Astrocyte of the cerebellum (primary cell): ENCODE data around the gene TNPO1.
A peak's percentile ranks its signal among the peaks of the same experiment; 100 is the strongest.

ENCODE experiments used
- DNase-seq: peaks from one replicate; pipeline ENCODE4 v3.0.0-alpha.2; 2011; ENCODE audit warnings: low read depth
- H3K4me3 ChIP-seq: 2 replicates; pipeline ENCODE4 v1.5.1; 2011; ENCODE audit warnings: mild to moderate bottlenecking, low read depth, low read length, moderate library complexity
- in situ Hi-C: cut with HindIII; loops from 2 replicates; pipeline ENCODE4 v1.10.0; 2017; ENCODE audit warnings: low sequenced_read_pairs
- TF ChIP-seq, protein P1 (sequence below): IDR thresholded peaks from 2 replicates; pipeline ENCODE4 v1.5.1; 2012; ENCODE audit warnings: low read length, low read depth, moderate library complexity, mild to moderate bottlenecking; ENCODE audit errors: missing control alignments

The TNPO1 gene

DNA sequence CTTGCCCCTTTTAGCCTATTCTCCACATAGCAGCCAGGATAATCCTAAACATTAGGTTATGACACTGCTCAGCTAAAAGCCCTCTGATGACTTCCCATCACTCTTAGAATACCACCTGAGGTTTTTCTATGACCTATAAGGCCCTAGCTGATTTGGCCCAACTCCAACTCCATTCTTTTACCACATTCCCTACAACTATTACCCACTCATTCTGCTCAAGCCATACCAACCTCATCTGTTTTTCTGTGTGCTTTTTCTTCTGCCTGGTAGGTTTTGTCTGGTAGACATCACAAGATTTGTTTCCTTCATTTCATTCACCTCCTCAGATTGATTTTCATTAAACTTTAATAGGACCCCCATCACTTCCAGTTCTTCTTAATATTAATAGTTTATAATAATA, 126.8 kb downstream of the TNPO1 start:
- in situ Hi-C loops = no loop called here
- no peak for DNase-seq
- no peak overlapping the region for H3K4me3 ChIP-seq
- TF ChIP-seq, protein P1, sequence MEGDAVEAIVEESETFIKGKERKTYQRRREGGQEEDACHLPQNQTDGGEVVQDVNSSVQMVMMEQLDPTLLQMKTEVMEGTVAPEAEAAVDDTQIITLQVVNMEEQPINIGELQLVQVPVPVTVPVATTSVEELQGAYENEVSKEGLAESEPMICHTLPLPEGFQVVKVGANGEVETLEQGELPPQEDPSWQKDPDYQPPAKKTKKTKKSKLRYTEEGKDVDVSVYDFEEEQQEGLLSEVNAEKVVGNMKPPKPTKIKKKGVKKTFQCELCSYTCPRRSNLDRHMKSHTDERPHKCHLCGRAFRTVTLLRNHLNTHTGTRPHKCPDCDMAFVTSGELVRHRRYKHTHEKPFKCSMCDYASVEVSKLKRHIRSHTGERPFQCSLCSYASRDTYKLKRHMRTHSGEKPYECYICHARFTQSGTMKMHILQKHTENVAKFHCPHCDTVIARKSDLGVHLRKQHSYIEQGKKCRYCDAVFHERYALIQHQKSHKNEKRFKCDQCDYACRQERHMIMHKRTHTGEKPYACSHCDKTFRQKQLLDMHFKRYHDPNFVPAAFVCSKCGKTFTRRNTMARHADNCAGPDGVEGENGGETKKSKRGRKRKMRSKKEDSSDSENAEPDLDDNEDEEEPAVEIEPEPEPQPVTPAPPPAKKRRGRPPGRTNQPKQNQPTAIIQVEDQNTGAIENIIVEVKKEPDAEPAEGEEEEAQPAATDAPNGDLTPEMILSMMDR = no peak

DNA sequence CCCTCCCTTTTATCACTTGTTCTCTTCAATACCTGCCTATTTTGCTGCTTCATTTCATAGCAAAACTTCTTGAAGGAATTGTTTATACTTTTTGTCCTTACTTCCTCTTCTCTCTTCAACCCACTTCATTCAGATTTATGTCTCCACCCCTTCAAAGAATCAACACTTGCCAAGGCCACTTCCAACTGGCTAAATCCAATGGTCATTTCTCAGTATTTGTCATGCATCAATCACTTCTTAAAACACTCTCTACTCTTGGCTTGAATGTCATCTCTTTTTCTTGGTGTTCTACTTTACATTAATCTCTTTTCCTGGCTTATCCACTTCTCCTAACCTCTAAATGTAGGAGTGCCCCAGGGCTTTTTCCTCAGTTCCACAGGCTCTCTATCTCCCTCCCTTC, 131.0 kb downstream of the TNPO1 start:
- TF ChIP-seq, protein P1 = no peak
- no peak overlapping the region for H3K4me3 ChIP-seq
- in situ Hi-C loops = no loop called here
- DNase-seq = no peak

DNA sequence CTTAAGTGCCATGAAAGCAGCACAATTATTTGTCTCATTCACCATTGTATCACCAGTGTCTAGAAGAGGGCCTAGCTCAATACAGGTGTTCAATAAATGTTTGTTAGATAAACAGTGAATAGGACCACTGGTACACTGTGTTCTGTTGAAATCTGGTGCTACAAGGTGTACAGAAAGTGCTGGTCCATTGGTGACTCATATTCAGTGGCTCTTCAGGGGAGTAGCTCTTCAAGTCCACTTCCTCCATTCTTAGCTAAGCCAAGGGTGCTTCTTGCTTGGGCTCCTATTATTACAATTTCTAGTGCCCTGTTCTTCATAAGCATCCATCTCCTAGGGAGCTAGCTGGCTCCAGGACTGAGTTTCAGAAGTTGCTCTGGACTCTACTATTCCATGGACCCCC, 133.0 kb downstream of the TNPO1 start:
- H3K4me3 ChIP-seq = no peak overlapping the region
- no peak for DNase-seq
- TF ChIP-seq, protein P1 = no peak
- in situ Hi-C loops = no loop called here

DNA sequence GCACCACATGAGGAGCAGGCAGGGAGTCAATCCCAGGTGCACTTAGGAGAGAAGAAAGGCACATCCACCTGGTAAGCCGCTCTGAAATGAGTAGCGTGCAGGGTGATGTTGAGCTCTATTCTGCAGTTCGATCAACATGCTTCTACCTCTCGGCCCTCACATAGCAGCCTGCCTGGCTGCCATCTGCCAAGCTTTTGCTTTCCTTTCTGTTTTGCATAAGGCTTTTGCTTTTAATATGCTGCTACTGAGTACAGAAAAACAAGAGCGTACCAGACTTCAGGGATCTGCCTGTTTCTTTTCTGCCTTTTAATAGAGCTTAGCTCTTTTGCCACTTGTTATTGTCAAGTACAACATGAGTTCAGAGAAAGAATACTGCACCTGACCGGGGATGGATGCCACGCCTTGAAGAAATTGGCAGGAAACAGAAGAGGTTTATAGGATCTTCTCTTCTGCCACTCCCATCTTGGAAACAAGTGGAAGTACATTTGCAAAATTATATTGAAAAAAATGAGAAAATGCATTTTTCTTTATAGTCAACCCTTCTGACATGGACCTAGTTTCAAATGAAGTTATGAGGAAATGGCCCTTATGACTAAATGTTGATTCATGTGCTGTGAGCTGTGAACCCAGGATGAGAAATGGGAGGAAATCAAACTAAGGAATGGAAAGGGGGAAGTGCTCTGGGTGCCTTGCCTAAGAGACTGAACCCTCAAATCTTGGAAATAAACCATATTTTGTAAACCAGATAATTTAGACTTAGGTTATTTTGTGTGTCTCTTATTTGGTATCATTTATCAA, 135.4 kb downstream of the TNPO1 start:
- H3K4me3 ChIP-seq = no peak overlapping the region
- in situ Hi-C loops = no loop called here
- TF ChIP-seq, protein P1 = no peak
- no peak for DNase-seq

DNA sequence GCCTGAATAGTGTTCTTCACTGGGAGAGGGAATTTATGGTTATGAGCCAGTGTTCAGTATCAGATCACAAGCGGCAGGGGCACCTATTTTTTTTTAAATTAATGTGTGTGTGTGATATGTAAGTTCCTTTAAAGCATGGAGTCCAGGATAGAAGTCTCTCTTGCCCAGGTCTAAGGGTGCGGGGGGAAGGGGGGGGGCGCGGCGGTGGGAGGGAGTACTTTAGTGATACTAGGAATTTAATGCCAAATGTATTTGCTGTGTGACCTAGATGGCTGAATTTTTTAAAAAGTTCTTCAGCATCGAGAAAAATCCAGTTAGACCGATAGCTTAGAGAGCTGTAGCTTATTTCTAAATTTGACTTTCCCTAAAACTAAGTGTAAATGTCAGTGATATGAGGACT, 137.9 kb downstream of the TNPO1 start:
- H3K4me3 ChIP-seq = no peak overlapping the region
- TF ChIP-seq, protein P1 = no peak
- DNase-seq = no peak
- in situ Hi-C loops = no loop called here

DNA sequence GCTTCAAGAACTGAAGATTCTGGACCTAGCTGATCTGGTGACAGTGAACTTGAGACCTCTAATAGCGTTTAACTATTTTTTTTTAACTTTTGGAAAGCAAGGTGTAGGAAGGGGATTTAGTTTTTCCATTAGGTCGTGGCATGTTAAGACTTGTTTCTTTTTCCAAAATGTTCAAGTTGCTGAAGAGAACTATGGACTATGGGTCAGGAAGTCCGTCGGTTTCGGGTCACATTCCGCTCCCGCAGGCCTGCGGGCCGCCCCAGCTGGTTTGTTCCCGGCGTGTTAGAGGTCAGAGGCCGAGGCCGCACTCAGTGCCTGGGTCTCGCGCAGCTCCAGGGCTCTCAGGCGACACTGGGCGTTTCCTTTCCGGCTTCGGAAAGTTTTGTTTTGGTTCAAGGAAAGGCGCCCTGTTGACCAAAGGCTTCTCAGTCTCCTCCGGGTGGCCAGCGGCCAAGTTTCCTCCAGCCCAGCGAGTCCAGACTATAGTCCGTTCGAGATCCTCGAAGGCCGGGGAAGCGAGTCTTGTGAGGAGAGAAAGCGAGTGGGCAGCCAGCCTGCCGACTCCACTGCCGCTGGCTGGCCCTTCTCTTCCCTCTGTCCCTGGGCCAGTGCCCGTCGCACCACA, 138.8 kb downstream of the TNPO1 start:
- TF ChIP-seq, protein P1 = no peak
- peak overlapping the region; percentile 63 for H3K4me3 ChIP-seq
- in situ Hi-C loops = no loop called here
- no peak for DNase-seq
